PC-3 (cell line): ENCODE data around the gene EXOSC3. TPM values are rescaled to one million over a fixed set of nuclear protein-coding genes. Genes with fewer than 3 reads are reported as not detected.
"Not testable (repeated sequence)": the region's sequence is repeated elsewhere in the genome, so short reads cannot be mapped to it uniquely, and the experiment has no call there.

Source experiments
- ATAC-seq: fragments of 200-7000 bp; cut with Tn5 transposase; 2 replicates; pipeline ENCODE4 v1.9.1; 2020; ENCODE audit warnings: mild to moderate bottlenecking, moderate library complexity
- Bru-seq: library from RNA; stranded (reverse); fragments of 400-500 nt; gene quantifications from one replicate; lab custom pipeline; 2021; lab: Mats Ljungman, UMichigan
- BruChase-seq, 2 experiments: library from RNA; stranded (reverse); fragments of 400-500 nt; gene quantifications; one replicate each; lab custom pipeline; 2021; lab: Mats Ljungman, UMichigan
- BruUV-seq: library from RNA; stranded (reverse); fragments of 400-500 nt; replicated peaks from 2 replicates; lab custom pipeline; 2021; lab: Mats Ljungman, UMichigan
- CTCF ChIA-PET: fragments of 300-600 bp; sonication (Branson Sonifier 250); formaldehyde crosslinking; loops from one replicate; lab custom pipeline; 2022; ENCODE audit warnings: antibody characterized with exemption; lab: Charles Lee
- POLR2A ChIA-PET: fragments of 300-600 bp; sonication (Branson Sonifier 250); formaldehyde crosslinking; loops from one replicate; lab custom pipeline; 2022; ENCODE audit warnings: antibody characterized with exemption; ENCODE audit not compliant: unreplicated experiment; lab: Charles Lee
- DNase-seq: peaks from one replicate; pipeline ENCODE4 v3.0.0-alpha.2; 2015
- H2AFZ ChIP-seq: fragments of 300-600 bp; sonication (generic); 2 replicates; pipeline ENCODE4 v1.6.0; 2016; ENCODE audit warnings: antibody characterized with exemption, low read length
- H3F3A ChIP-seq: fragments of 300-600 bp; sonication (generic); one replicate; pipeline ENCODE4 v1.6.0; 2017; ENCODE audit warnings: antibody characterized with exemption, low read length, control low read depth, mild to moderate bottlenecking; ENCODE audit not compliant: unreplicated experiment
- H3K27ac ChIP-seq: fragments of 300-600 bp; sonication (generic); 2 replicates; pipeline ENCODE4 v1.5.1; 2016; ENCODE audit warnings: mild to moderate bottlenecking, low read length
- H3K27me3 ChIP-seq: fragments of 300-600 bp; sonication (generic); 2 replicates; pipeline ENCODE4 v1.6.1; 2016; ENCODE audit warnings: low read length, mixed read lengths
- H3K36me3 ChIP-seq: fragments of 300-600 bp; sonication (generic); 2 replicates; pipeline ENCODE4 v1.6.1; 2016; ENCODE audit warnings: low read depth, mixed run types, low read length, mixed read lengths
- H3K4me1 ChIP-seq: fragments of 300-600 bp; sonication (generic); 2 replicates; pipeline ENCODE4 v1.5.1; 2016; ENCODE audit warnings: low read length; ENCODE audit not compliant: insufficient read depth
- H3K4me2 ChIP-seq: fragments of 300-600 bp; sonication (generic); 2 replicates; pipeline ENCODE4 v1.6.0; 2016; ENCODE audit warnings: low read length
- H3K4me3 ChIP-seq: fragments of 300-600 bp; sonication (generic); 2 replicates; pipeline ENCODE4 v1.5.1; 2016; ENCODE audit warnings: mild to moderate bottlenecking, low read length, mixed read lengths
- H3K79me2 ChIP-seq: fragments of 300-600 bp; sonication (generic); 2 replicates; pipeline ENCODE4 v1.6.1; 2017; ENCODE audit warnings: low read length, mixed read lengths
- H3K9ac ChIP-seq: fragments of 300-600 bp; sonication (generic); 2 replicates; pipeline ENCODE4 v1.6.0; 2016; ENCODE audit warnings: mild to moderate bottlenecking, low read length
- H3K9me2 ChIP-seq: fragments of 300-600 bp; sonication (generic); replicated peaks from 2 replicates; pipeline ENCODE4 v1.6.1; 2016; ENCODE audit warnings: mixed run types, low read length, mixed read lengths
- H3K9me3 ChIP-seq: fragments of 300-600 bp; sonication (generic); 2 replicates; pipeline ENCODE4 v1.6.1; 2016; ENCODE audit warnings: low read length, mixed read lengths
- H4K20me1 ChIP-seq: fragments of 300-600 bp; sonication (generic); 2 replicates; pipeline ENCODE4 v1.6.1; 2016; ENCODE audit warnings: low read length, mixed read lengths
- EZH2 ChIP-seq: fragments of 300-600 bp; sonication (generic); IDR thresholded peaks from one replicate; pipeline ENCODE4 v1.6.1; 2017; ENCODE audit warnings: antibody characterized with exemption, mild to moderate bottlenecking, low read length; ENCODE audit not compliant: unreplicated experiment
- EZH2phosphoT487 ChIP-seq: fragments of 300-600 bp; sonication (generic); IDR thresholded peaks from 2 replicates; pipeline ENCODE4 v1.6.1; 2018; ENCODE audit warnings: mild to moderate bottlenecking, antibody characterized with exemption, low read length, borderline replicate concordance
- intact Hi-C: fragments of 100-400 bp; cut with micrococcal nuclease; formaldehyde crosslinking; loops from 2 replicates; pipeline ENCODE4 v1.9.0; 2023
- long read RNA-seq: library from polyadenylated mRNA; unstranded; transcript quantifications from one replicate; pipeline ENCODE4 v2.0.0, GENCODE V29; 2021; ENCODE audit not compliant: unreplicated experiment
- total RNA-seq: library from RNA; depleted of rRNA; stranded (reverse); fragments of >200 nt; gene quantifications from 2 replicates; pipeline ENCODE4 v1.2.3, GENCODE V29; 2014; rRNA removed
- TF ChIP-seq, protein P1 (sequence below): fragments of 300-600 bp; sonication (generic); conservative IDR thresholded peaks from 2 replicates; pipeline ENCODE4 v1.5.1; 2017; ENCODE audit warnings: antibody characterized with exemption, low read depth, mild to moderate bottlenecking, low read length

EXOSC3 gene
- 98.3 and 125 TPM in 2 replicates for total RNA-seq
- percentile 92 among the genes with signal in this experiment for Bru-seq, nascent RNA
- BruChase-seq, experiment 1, labeled RNA remaining after a 6-hour chase = percentile 97 among the genes with signal in this experiment
- BruChase-seq, experiment 2, labeled RNA remaining after a 2-hour chase = percentile 97 among the genes with signal in this experiment
- long read RNA-seq, transcript EXOSC3-201 (4 exons, 1,806 nt) = major isoform, 18 of 40 reads
- long read RNA-seq, transcript EXOSC3-202 (3 exons, 768 nt) = minor isoform, 5 of 40 reads
- long read RNA-seq, partial matches to known transcripts = 2 of 40 reads
- long read RNA-seq, other reads (novel, unspliced or antisense) = 13 of 40 reads

DNA sequence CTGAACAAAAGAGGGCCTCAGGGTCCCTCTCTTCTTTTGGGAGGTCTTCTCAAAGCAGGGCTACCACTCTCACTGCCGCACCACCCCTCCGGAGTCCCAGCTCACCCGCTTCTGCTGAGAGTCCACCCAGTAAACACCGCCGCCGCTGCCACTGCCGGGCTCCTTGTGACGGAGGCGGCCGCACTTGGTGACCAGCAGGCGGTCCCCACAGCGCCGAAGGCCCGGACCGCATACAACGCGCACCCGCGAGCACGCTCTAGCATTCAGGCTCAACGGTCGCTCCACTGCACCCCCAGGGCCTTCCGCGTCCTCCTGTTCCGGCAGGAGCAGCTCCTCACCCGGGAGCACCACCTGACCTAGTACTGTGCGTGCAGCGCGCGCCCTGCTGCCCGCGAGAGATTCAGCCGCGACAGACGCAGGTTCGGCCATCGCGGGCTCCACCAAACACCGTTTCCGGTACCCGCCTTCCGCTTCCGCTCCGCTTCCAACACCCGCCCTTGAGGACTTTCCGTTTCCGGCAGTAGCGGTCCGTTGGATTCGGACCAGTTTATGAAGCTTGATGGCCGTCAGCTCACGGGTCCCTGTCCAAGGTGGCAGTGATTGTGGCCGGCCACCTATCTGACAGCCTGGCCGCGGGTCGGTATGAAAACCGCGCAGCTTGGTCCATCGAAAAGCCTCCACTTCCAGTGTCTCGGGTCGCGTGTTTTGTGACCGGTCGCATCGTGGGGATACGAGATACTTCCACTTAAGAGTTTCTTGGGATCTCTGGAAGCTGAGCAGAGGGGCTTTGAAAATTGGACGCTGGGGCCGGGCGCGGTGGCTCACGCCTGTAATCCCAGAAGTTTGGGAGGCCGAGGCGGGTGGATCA is at the start of gene EXOSC3:
TSS of gene EXOSC3 (minus strand) at position 449 of the 868 bp plus-strand sequence. CDS start at position 429, 20 bp downstream.
- Histone ChIP-seq H3K9me2 (no peaks in the 10 kb centered on the region), H3K4me2 (peak within 1 kb of the TSS; percentile 99), H3K27ac (peak within 1 kb of the TSS; percentile 50), H4K20me1 (peaks cover 12% of the 10 kb centered on the region; the same call in 1 of the 2 replicates), H3K9me3 (no peaks in the 10 kb centered on the region), H2AFZ (peak within 1 kb of the TSS; percentile 93), H3K27me3 (no peaks in the 10 kb centered on the region), H3F3A (no peaks in the 10 kb centered on the region), H3K4me3 (peak within 1 kb of the TSS; percentile 94), H3K36me3 (peaks cover 35% of the 10 kb centered on the region), H3K79me2 (peaks cover 45% of the 10 kb centered on the region), H3K9ac (peak within 1 kb of the TSS; percentile 88), H3K4me1 (peaks cover 13% of the 10 kb centered on the region)
- CTCF ChIA-PET = interaction anchor here (0.6 to 0.7 kb wide), 2 partner anchors 12 to 41 kb away, joined by 3 read pairs; no protein-coding TSS in a partner anchor
- no TSS peak for BruUV-seq
- TF ChIP-seq, protein P1, sequence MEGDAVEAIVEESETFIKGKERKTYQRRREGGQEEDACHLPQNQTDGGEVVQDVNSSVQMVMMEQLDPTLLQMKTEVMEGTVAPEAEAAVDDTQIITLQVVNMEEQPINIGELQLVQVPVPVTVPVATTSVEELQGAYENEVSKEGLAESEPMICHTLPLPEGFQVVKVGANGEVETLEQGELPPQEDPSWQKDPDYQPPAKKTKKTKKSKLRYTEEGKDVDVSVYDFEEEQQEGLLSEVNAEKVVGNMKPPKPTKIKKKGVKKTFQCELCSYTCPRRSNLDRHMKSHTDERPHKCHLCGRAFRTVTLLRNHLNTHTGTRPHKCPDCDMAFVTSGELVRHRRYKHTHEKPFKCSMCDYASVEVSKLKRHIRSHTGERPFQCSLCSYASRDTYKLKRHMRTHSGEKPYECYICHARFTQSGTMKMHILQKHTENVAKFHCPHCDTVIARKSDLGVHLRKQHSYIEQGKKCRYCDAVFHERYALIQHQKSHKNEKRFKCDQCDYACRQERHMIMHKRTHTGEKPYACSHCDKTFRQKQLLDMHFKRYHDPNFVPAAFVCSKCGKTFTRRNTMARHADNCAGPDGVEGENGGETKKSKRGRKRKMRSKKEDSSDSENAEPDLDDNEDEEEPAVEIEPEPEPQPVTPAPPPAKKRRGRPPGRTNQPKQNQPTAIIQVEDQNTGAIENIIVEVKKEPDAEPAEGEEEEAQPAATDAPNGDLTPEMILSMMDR = no peak
- TF ChIP-seq EZH2phosphoT487 (no peak), EZH2 (no peak)
- ATAC-seq (peak; percentile 92), DNase-seq (peak; percentile 87)
- POLR2A ChIA-PET = interaction anchor here (0.6 to 0.9 kb wide), 5 partner anchors 16 to 1281 kb away, joined by 3 to 4 read pairs (median 3); partner anchors contain the start of genes DCAF10 and TOMM5
- intact Hi-C loops = no loop called here

DNA sequence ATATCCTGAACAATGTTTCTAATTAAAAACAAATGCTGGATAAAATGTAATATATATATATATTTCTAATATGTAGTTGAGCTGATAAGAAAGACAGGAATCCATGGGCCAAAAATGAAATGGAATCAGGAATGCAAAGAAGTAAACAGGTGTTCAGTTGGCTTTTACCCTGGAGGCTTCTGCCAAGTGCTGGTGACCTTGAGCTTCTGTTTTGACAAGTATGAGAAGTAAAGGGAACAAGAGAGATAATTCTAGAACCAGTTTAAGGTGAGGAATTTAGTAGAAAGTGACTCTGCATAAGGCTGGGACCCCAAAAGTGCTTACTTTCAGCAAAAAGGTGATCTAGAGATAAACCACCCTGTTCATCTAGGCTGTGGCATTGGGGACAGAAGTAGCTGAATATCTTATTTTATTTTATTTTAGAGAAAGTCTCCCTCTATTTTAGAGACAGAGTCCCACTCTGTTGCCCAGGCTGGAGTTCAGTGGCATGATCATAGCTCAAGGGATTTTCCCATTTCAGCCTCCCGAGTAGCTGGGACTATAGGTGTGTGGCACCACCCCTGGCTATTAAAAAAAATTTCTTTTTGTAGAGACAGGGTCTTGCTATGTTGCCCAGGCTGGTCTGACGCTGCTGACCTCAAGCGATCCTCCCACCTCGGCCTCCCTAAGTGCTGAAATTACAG is 42.8 kb upstream of the EXOSC3 start:
- H3K27ac ChIP-seq = no peak overlapping the region

DNA sequence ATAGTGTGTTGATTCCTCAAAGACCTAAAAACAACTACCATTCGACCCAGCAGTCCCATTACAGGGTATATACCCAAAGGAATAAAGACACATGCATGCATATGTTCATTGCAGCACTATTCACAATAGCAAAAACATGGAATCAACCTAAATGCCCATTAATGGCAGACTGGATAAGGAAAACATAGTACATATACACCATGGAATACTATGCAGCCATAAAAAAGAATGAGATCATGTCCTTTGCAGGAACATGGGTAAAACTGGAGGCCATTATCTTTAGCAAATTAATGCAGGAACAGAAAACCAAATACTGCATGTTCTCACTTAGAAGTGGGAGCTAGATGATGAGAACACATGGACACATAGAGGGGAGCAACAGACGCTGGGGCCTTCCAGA is 40.3 kb upstream of the EXOSC3 start:
- POLR2A ChIA-PET, H3F3A ChIP-seq, H3K4me1 ChIP-seq, H3K4me2 ChIP-seq, H3K36me3 ChIP-seq, H3K4me3 ChIP-seq, H3K9me2 ChIP-seq, intact Hi-C loops, DNase-seq, H3K27ac ChIP-seq, H2AFZ ChIP-seq, H3K9ac ChIP-seq, H3K9me3 ChIP-seq, ATAC-seq, H3K27me3 ChIP-seq, H3K79me2 ChIP-seq, BruUV-seq, H4K20me1 ChIP-seq: not testable (repeated sequence)
- CTCF ChIA-PET = interaction anchor here (0.8 kb wide), 1 partner anchor 40 kb away, joined by 3 read pairs; the partner anchor contains the start of gene EXOSC3

More for the DNA sequence above, 42.8 kb upstream of the EXOSC3 start:
- POLR2A ChIA-PET = no interaction called here
- Histone ChIP-seq H3K9me2 (no peaks in the 10 kb centered on the region), H3K4me2 (no peak overlapping the region), H2AFZ (no peak overlapping the region), H3K9ac (no peak overlapping the region), H4K20me1 (no peaks in the 10 kb centered on the region), H3K9me3 (no peaks in the 10 kb centered on the region), H3K4me1 (no peaks in the 10 kb centered on the region), H3F3A (no peaks in the 10 kb centered on the region), H3K79me2 (no peaks in the 10 kb centered on the region), H3K36me3 (no peaks in the 10 kb centered on the region; the same call in 1 of the 2 replicates), H3K4me3 (no peak overlapping the region), H3K27me3 (no peaks in the 10 kb centered on the region)
- TF ChIP-seq EZH2phosphoT487 (no peak), EZH2 (no peak)
- TF ChIP-seq, protein P1 = no peak
- BruUV-seq = no TSS peak
- ATAC-seq = no peak
- CTCF ChIA-PET = no interaction called here
- intact Hi-C loops = no loop called here
- no peak for DNase-seq
